ENCODE measurements around the gene CEP104.

CEP104 gene

GRCh38 chr1:3852091-3852490, 4.9 kb downstream of the CEP104 start:
- no peak for DNase-seq (ENCODE audit: low read depth)
- in situ Hi-C loops (cut with HindIII; ENCODE audit: low sequenced_read_pairs): no loop called here
- no peak for TF ChIP-seq CTCF (IDR thresholded peaks at IDR 0.05; ENCODE audit: low read depth, low read length, missing control alignments)

GRCh38 chr1:3851292-3851691, 5.7 kb downstream of the CEP104 start:
- DNase-seq (ENCODE audit: low read depth): no peak
- in situ Hi-C loops (cut with HindIII; ENCODE audit: low sequenced_read_pairs): no loop called here
- H3K4me3 ChIP-seq (ENCODE audit: low read depth, low read length): no peak overlapping the region
- TF ChIP-seq CTCF (IDR thresholded peaks at IDR 0.05; ENCODE audit: low read depth, low read length, missing control alignments): no peak

More at GRCh38 chr1:3852091-3852490, 4.9 kb downstream of the CEP104 start:
- no peak overlapping the region for H3K4me3 ChIP-seq (ENCODE audit: low read depth, low read length)

- in situ Hi-C loops (cut with HindIII; ENCODE audit: low sequenced_read_pairs): no loop called here
- no peak for DNase-seq (ENCODE audit: low read depth)
- no peak for TF ChIP-seq CTCF (IDR thresholded peaks at IDR 0.05; ENCODE audit: low read depth, low read length, missing control alignments)
- H3K4me3 ChIP-seq (ENCODE audit: low read depth, low read length): no peak overlapping the region
Measured at GRCh38 chr1:3850857-3851256, 6.2 kb downstream of the CEP104 start.

- no peak for TF ChIP-seq CTCF (IDR thresholded peaks at IDR 0.05; ENCODE audit: low read depth, low read length, missing control alignments)
- in situ Hi-C loops (cut with HindIII; ENCODE audit: low sequenced_read_pairs): no loop called here
- H3K4me3 ChIP-seq (ENCODE audit: low read depth, low read length): no peak overlapping the region
- DNase-seq (ENCODE audit: low read depth): no peak
Measured at GRCh38 chr1:3847081-3847480, 9.9 kb downstream of the CEP104 start.

- no peak for TF ChIP-seq CTCF (IDR thresholded peaks at IDR 0.05; ENCODE audit: low read depth, low read length, missing control alignments)
- DNase-seq (ENCODE audit: low read depth): no peak
- in situ Hi-C loops (cut with HindIII; ENCODE audit: low sequenced_read_pairs): no loop called here
Measured at GRCh38 chr1:3846541-3846940, 10.5 kb downstream of the CEP104 start.

GRCh38 chr1:3842912-3843311, 14.1 kb downstream of the CEP104 start:
- no peak for TF ChIP-seq CTCF (IDR thresholded peaks at IDR 0.05; ENCODE audit: low read depth, low read length, missing control alignments)
- H3K4me3 ChIP-seq (ENCODE audit: low read depth, low read length): no peak overlapping the region
- in situ Hi-C loops (cut with HindIII; ENCODE audit: low sequenced_read_pairs): no loop called here
- DNase-seq (ENCODE audit: low read depth): no peak

More at GRCh38 chr1:3846541-3846940, 10.5 kb downstream of the CEP104 start:
- H3K4me3 ChIP-seq (ENCODE audit: low read depth, low read length): no peak overlapping the region

GRCh38 chr1:3841491-3841890, 15.5 kb downstream of the CEP104 start:
- no peak overlapping the region for H3K4me3 ChIP-seq (ENCODE audit: low read depth, low read length)
- no peak for TF ChIP-seq CTCF (IDR thresholded peaks at IDR 0.05; ENCODE audit: low read depth, low read length, missing control alignments)
- in situ Hi-C loops (cut with HindIII; ENCODE audit: low sequenced_read_pairs): no loop called here
- no peak for DNase-seq (ENCODE audit: low read depth)

All from astrocyte of the cerebellum (primary cell).